Measurements from ENCODE around the gene INAVA.
"Not testable (repeated sequence)": the region's sequence is repeated elsewhere in the genome, so short reads cannot be mapped to it uniquely, and the experiment has no call there.

INAVA gene

DNA sequence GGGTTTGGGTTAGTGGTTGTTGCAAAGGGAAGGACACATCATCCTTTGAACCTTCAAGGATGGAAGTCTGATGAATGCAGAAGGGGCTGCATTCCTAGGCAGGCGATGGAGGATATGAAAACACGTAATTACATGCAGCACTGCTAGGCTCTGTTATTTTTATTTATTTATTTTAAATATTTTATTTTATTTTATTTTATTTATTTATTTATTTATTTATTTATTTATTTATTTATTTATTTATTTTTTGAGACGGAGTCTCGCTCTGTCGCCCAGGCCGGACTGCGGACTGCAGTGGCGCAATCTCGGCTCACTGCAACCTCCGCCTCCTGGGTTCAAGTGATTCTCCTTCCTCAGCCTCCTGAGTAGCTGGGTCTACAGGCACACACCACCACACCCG, 69.2 kb downstream of the INAVA start:
- DNase-seq (ENCODE audit: low read depth in 2 of 2) = not testable (repeated sequence)
